ENCODE measurements around the gene BUB1. TPM values are rescaled to one million over a fixed set of nuclear protein-coding genes. Genes with fewer than 3 reads are reported as not detected.

BUB1 gene
- total RNA-seq, 1 donor, result 35.2 TPM

GRCh38 chr2:110670826-110671225, 7.0 kb downstream of the BUB1 start:
- no peak overlapping the region for H3K4me3 ChIP-seq (ENCODE audit: low read depth, low read length)
- TF ChIP-seq CTCF (IDR thresholded peaks at IDR 0.05; ENCODE audit: insufficient read depth, low read length), result no peak
- no peak for DNase-seq (ENCODE audit: low read depth)

- no peak for TF ChIP-seq CTCF (IDR thresholded peaks at IDR 0.05; ENCODE audit: insufficient read depth, low read length)
Measured at GRCh38 chr2:110669079-110669478, 8.8 kb downstream of the BUB1 start.

GRCh38 chr2:110667071-110667470, 10.8 kb downstream of the BUB1 start:
- peak; percentile 46 for DNase-seq (ENCODE audit: low read depth)
- no peak overlapping the region for H3K4me3 ChIP-seq (ENCODE audit: low read depth, low read length)
- no peak for TF ChIP-seq CTCF (IDR thresholded peaks at IDR 0.05; ENCODE audit: insufficient read depth, low read length)

More at GRCh38 chr2:110669079-110669478, 8.8 kb downstream of the BUB1 start:
- H3K4me3 ChIP-seq (ENCODE audit: low read depth, low read length), result no peak overlapping the region
- DNase-seq (ENCODE audit: low read depth), result no peak

GRCh38 chr2:110664135-110664534, 13.7 kb downstream of the BUB1 start:
- no peak overlapping the region for H3K4me3 ChIP-seq (ENCODE audit: low read depth, low read length)
- DNase-seq (ENCODE audit: low read depth), result no peak
- no peak for TF ChIP-seq CTCF (IDR thresholded peaks at IDR 0.05; ENCODE audit: insufficient read depth, low read length)

GRCh38 chr2:110662560-110662959, 15.3 kb downstream of the BUB1 start:
- no peak for TF ChIP-seq CTCF (IDR thresholded peaks at IDR 0.05; ENCODE audit: insufficient read depth, low read length)
- no peak overlapping the region for H3K4me3 ChIP-seq (ENCODE audit: low read depth, low read length)
- DNase-seq (ENCODE audit: low read depth), result peak; percentile 6

GRCh38 chr2:110660558-110660957, 17.3 kb downstream of the BUB1 start:
- no peak overlapping the region for H3K4me3 ChIP-seq (ENCODE audit: low read depth, low read length)
- no peak for DNase-seq (ENCODE audit: low read depth)
- TF ChIP-seq CTCF (IDR thresholded peaks at IDR 0.05; ENCODE audit: insufficient read depth, low read length), result no peak

GRCh38 chr2:110659248-110659647, 18.6 kb downstream of the BUB1 start:
- TF ChIP-seq CTCF (IDR thresholded peaks at IDR 0.05; ENCODE audit: insufficient read depth, low read length), result no peak
- no peak overlapping the region for H3K4me3 ChIP-seq (ENCODE audit: low read depth, low read length)
- DNase-seq (ENCODE audit: low read depth), result peak; percentile 5
